Measurements from ENCODE around the gene KIAA1328.

Gene KIAA1328

GRCh38 chr18:37230768-37231167 is 401.8 kb downstream of the KIAA1328 start:
- DNase-seq = no peak

- DNase-seq = no peak
These were observed 402.3 kb downstream of the KIAA1328 start for GRCh38 chr18:37231251-37231650.

- DNase-seq = no peak
These were observed 406.7 kb downstream of the KIAA1328 start for GRCh38 chr18:37235583-37235982.

GRCh38 chr18:37238282-37239108 is 409.6 kb downstream of the KIAA1328 start:
- no peak for DNase-seq

- DNase-seq = no peak
These were observed 413.2 kb downstream of the KIAA1328 start for GRCh38 chr18:37242091-37242490.

- DNase-seq = no peak
These were observed 414.1 kb downstream of the KIAA1328 start for GRCh38 chr18:37242826-37243560.

GRCh38 chr18:37243741-37244140 is 414.8 kb downstream of the KIAA1328 start:
- DNase-seq = no peak

GRCh38 chr18:37244618-37245017 is 415.7 kb downstream of the KIAA1328 start:
- DNase-seq = no peak

- DNase-seq = no peak
These were observed 417.9 kb downstream of the KIAA1328 start for GRCh38 chr18:37246779-37247340.

- no peak for DNase-seq
These were observed 418.7 kb downstream of the KIAA1328 start for GRCh38 chr18:37247497-37248161.

- DNase-seq = no peak
These were observed 419.4 kb downstream of the KIAA1328 start for GRCh38 chr18:37248281-37248680.

- DNase-seq = no peak
These were observed 420.4 kb downstream of the KIAA1328 start for GRCh38 chr18:37249171-37249886.

- no peak for DNase-seq
These were observed 421.1 kb downstream of the KIAA1328 start for GRCh38 chr18:37249895-37250618.

GRCh38 chr18:37251679-37252078 is 422.8 kb downstream of the KIAA1328 start:
- no peak for DNase-seq

GRCh38 chr18:37252342-37252741 is 423.4 kb downstream of the KIAA1328 start:
- no peak for DNase-seq

GRCh38 chr18:37252854-37253393 is 424.0 kb downstream of the KIAA1328 start:
- DNase-seq = no peak

- peak; percentile 9 for DNase-seq
These were observed 424.7 kb downstream of the KIAA1328 start for GRCh38 chr18:37253394-37254235.

GRCh38 chr18:37254236-37254754 is 425.4 kb downstream of the KIAA1328 start:
- no peak for DNase-seq

- no peak for DNase-seq
These were observed 426.0 kb downstream of the KIAA1328 start for GRCh38 chr18:37254973-37255372.

- no peak for DNase-seq
These were observed 429.2 kb downstream of the KIAA1328 start for GRCh38 chr18:37258131-37258530.
